K562 (cell line): ENCODE data around the gene LY6G5B. TPM values are rescaled to one million over a fixed set of nuclear protein-coding genes. Genes with fewer than 3 reads are reported as not detected.

ENCODE experiments used
- ETS2 ChIP-seq: IDR thresholded peaks from 2 replicates; pipeline ENCODE4 v1.6.1; 2016; ENCODE audit warnings: borderline replicate concordance, missing genetic modification characterization, mild to moderate bottlenecking, moderate library complexity, missing compliant biosample characterization; ENCODE audit not compliant: poor library complexity, severe bottlenecking
- GTF2A2 ChIP-seq: IDR thresholded peaks from 2 replicates; pipeline ENCODE4 v1.6.1; 2016; ENCODE audit warnings: mild to moderate bottlenecking, missing genetic modification characterization, missing compliant biosample characterization
- KLF10 ChIP-seq: fragments of 250-450 bp; sonication (Bioruptor Pico); IDR thresholded peaks from 2 replicates; pipeline ENCODE4 v1.6.1; 2021; ENCODE audit warnings: matching md5 sums
- MAFF ChIP-seq: IDR thresholded peaks from 2 replicates; pipeline ENCODE4 v1.6.1; 2012; ENCODE audit warnings: low read length, improper control_type of control experiment
- SOX6 ChIP-seq: fragments of 450-650 bp; IDR thresholded peaks from 2 replicates; pipeline ENCODE4 v1.6.1; 2014; ENCODE audit warnings: mild to moderate bottlenecking
- ZBTB8A ChIP-seq: fragments of 450-650 bp; IDR thresholded peaks from 2 replicates; pipeline ENCODE4 v1.6.1; 2018; ENCODE audit warnings: mild to moderate bottlenecking, moderate library complexity; ENCODE audit not compliant: partially characterized antibody
- ZFP1 ChIP-seq: fragments of 450-650 bp; formaldehyde crosslinking; IDR thresholded peaks from 2 replicates; pipeline ENCODE4 v1.4.0; 2020; ENCODE audit warnings: mild to moderate bottlenecking, mixed read lengths
- ZNF282 ChIP-seq: sonication (generic); formaldehyde crosslinking; IDR thresholded peaks from 2 replicates; pipeline ENCODE4 v1.8.1; 2023; ENCODE audit warnings: missing genetic modification reagents
- ZNF589 ChIP-seq: fragments of 200-800 bp; sonication (Bioruptor generic); IDR thresholded peaks from 2 replicates; pipeline ENCODE4 v1.6.1; 2016; ENCODE audit warnings: low read depth, missing genetic modification characterization, missing compliant biosample characterization
- ZNF644 ChIP-seq: fragments of 200-800 bp; sonication (Bioruptor generic); IDR thresholded peaks from 2 replicates; pipeline ENCODE4 v1.6.1; 2016; ENCODE audit warnings: low read depth, missing genetic modification characterization, missing compliant biosample characterization
- polyA plus RNA-seq, 8 experiments: library from polyadenylated mRNA; depleted of rRNA in 4 of 8; stranded (reverse) in 5 of 8; unstranded in 3 of 8; fragments of >200 nt; fragmentation: Nextera tagmentation in 2 of 8; fragmentation: Illumina TruSeq in 1 of 8; extraction: Ambion mirVana in 2 of 8; extraction: Trizol in 1 of 8; gene quantifications; 2 replicates each; pipeline versions ENCODE4 v1.2.1 to v1.2.3, GENCODE V29; 2011 to 2014; ENCODE audit warnings: inconsistent platforms in 1 of 8, missing spikeins in 1 of 8
- total RNA-seq, 7 experiments: library from RNA; depleted of rRNA in 6 of 7; stranded (reverse); fragments of >200 nt in 6 of 7; fragmentation: Illumina TruSeq in 2 of 7; extraction: Trizol in 2 of 7; gene quantifications; 2 replicates each; pipeline versions ENCODE4 v1.2.1 to v1.2.3, GENCODE V29; 2011 to 2021; ENCODE audit warnings: low replicate concordance in 1 of 7
- TF ChIP-seq, protein P1 (sequence below), 2 experiments: fragments of 450-650 bp in 1 of 2; sonication (generic) in 1 of 2; formaldehyde crosslinking; conservative IDR thresholded peaks; 2 replicates each; pipeline versions ENCODE4 v1.4.0 to v1.8.1; 2020 to 2022; ENCODE audit warnings: mild to moderate bottlenecking in 1 of 2, missing genetic modification reagents in 1 of 2
- TF ChIP-seq, protein P2 (sequence below): fragments of 200-600 bp; sonication (generic); IDR thresholded peaks from one replicate; pipeline ENCODE4 v1.6.1; 2012; ENCODE audit warnings: mild to moderate bottlenecking, low read depth, low read length, inconsistent platforms
- TF ChIP-seq, protein P3 (sequence below), 2 experiments: fragments of 450-650 bp; IDR thresholded peaks; 2 replicates each; pipeline ENCODE4 v1.6.1; 2016

The LY6G5B gene
- total and polyA plus RNA-seq, 9 of the 15 experiments (the other 6 are each of a cell fraction or from before 2014, with no cell fraction given), result 6.0 to 27.0 (median 7.5) TPM

DNA sequence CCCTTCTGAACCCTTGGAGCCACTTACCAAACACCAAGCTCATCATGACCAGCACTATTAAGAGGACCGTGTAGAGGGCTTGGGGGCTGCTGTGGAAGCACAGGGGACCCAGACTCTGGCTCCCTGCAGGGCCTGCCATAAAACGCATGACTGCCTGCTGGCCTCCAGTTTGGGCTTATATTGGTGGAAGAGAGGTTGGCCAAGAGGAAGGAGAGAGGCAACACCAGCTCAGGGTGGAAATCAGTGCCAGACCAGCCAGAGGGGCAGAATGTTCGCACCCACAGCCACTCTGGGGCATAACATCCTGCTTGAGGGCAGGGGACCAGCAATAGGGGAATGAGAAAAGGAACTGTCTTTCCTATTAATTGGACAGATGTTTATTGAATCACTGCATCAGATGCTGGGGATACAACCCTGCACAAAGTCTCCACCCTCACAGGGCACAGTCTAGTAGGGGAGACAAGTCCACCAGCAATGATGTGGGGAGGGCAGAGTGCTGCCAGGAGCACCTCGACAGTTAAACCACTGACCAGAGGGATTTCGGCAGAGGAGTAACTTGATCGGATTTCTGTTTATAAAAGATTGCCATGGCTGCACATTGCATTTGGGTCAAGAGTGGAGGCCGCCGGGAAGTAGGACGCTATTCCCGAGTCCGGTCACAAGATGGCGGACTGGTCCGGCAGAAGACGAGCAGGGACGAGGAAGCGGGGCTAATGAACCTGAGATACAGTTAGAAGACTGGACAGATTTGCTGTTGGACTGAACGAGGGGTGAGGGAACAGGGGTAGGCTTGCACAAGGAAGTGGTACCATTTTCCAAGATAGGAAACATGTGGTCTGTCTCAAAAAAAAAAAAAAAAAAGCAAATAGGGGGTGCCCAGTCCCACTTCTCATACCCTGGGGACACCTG lies 10.7 kb downstream of the LY6G5B start, which contains the start of gene LY6G5C (continued):
- TF ChIP-seq ZFP1 (CRISPR knock-in tag), result no peak
- no peak for TF ChIP-seq GTF2A2 (tag)
- TF ChIP-seq MAFF, result no peak
- no peak for TF ChIP-seq ZNF644 (tag)
- TF ChIP-seq, protein P1, sequence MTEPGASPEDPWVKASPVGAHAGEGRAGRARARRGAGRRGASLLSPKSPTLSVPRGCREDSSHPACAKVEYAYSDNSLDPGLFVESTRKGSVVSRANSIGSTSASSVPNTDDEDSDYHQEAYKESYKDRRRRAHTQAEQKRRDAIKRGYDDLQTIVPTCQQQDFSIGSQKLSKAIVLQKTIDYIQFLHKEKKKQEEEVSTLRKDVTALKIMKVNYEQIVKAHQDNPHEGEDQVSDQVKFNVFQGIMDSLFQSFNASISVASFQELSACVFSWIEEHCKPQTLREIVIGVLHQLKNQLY (CRISPR knock-in tag; conservative IDR thresholded peaks at IDR 0.05), result 0 out of 4 replicates have a peak, but pooled peaks of 1 of the 2 experiments have one; percentile 50
- TF ChIP-seq ZNF282 (CRISPR knock-in tag), result no peak; the same call in 1 of the 2 replicates
- 0 out of 2 replicates have a peak, but pooled peaks have one; percentile 8 for TF ChIP-seq SOX6
- TF ChIP-seq ETS2 (tag), result no peak
- TF ChIP-seq, protein P2, sequence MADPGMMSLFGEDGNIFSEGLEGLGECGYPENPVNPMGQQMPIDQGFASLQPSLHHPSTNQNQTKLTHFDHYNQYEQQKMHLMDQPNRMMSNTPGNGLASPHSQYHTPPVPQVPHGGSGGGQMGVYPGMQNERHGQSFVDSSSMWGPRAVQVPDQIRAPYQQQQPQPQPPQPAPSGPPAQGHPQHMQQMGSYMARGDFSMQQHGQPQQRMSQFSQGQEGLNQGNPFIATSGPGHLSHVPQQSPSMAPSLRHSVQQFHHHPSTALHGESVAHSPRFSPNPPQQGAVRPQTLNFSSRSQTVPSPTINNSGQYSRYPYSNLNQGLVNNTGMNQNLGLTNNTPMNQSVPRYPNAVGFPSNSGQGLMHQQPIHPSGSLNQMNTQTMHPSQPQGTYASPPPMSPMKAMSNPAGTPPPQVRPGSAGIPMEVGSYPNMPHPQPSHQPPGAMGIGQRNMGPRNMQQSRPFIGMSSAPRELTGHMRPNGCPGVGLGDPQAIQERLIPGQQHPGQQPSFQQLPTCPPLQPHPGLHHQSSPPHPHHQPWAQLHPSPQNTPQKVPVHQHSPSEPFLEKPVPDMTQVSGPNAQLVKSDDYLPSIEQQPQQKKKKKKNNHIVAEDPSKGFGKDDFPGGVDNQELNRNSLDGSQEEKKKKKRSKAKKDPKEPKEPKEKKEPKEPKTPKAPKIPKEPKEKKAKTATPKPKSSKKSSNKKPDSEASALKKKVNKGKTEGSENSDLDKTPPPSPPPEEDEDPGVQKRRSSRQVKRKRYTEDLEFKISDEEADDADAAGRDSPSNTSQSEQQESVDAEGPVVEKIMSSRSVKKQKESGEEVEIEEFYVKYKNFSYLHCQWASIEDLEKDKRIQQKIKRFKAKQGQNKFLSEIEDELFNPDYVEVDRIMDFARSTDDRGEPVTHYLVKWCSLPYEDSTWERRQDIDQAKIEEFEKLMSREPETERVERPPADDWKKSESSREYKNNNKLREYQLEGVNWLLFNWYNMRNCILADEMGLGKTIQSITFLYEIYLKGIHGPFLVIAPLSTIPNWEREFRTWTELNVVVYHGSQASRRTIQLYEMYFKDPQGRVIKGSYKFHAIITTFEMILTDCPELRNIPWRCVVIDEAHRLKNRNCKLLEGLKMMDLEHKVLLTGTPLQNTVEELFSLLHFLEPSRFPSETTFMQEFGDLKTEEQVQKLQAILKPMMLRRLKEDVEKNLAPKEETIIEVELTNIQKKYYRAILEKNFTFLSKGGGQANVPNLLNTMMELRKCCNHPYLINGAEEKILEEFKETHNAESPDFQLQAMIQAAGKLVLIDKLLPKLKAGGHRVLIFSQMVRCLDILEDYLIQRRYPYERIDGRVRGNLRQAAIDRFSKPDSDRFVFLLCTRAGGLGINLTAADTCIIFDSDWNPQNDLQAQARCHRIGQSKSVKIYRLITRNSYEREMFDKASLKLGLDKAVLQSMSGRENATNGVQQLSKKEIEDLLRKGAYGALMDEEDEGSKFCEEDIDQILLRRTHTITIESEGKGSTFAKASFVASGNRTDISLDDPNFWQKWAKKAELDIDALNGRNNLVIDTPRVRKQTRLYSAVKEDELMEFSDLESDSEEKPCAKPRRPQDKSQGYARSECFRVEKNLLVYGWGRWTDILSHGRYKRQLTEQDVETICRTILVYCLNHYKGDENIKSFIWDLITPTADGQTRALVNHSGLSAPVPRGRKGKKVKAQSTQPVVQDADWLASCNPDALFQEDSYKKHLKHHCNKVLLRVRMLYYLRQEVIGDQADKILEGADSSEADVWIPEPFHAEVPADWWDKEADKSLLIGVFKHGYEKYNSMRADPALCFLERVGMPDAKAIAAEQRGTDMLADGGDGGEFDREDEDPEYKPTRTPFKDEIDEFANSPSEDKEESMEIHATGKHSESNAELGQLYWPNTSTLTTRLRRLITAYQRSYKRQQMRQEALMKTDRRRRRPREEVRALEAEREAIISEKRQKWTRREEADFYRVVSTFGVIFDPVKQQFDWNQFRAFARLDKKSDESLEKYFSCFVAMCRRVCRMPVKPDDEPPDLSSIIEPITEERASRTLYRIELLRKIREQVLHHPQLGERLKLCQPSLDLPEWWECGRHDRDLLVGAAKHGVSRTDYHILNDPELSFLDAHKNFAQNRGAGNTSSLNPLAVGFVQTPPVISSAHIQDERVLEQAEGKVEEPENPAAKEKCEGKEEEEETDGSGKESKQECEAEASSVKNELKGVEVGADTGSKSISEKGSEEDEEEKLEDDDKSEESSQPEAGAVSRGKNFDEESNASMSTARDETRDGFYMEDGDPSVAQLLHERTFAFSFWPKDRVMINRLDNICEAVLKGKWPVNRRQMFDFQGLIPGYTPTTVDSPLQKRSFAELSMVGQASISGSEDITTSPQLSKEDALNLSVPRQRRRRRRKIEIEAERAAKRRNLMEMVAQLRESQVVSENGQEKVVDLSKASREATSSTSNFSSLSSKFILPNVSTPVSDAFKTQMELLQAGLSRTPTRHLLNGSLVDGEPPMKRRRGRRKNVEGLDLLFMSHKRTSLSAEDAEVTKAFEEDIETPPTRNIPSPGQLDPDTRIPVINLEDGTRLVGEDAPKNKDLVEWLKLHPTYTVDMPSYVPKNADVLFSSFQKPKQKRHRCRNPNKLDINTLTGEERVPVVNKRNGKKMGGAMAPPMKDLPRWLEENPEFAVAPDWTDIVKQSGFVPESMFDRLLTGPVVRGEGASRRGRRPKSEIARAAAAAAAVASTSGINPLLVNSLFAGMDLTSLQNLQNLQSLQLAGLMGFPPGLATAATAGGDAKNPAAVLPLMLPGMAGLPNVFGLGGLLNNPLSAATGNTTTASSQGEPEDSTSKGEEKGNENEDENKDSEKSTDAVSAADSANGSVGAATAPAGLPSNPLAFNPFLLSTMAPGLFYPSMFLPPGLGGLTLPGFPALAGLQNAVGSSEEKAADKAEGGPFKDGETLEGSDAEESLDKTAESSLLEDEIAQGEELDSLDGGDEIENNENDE, result no peak
- TF ChIP-seq, protein P3, sequence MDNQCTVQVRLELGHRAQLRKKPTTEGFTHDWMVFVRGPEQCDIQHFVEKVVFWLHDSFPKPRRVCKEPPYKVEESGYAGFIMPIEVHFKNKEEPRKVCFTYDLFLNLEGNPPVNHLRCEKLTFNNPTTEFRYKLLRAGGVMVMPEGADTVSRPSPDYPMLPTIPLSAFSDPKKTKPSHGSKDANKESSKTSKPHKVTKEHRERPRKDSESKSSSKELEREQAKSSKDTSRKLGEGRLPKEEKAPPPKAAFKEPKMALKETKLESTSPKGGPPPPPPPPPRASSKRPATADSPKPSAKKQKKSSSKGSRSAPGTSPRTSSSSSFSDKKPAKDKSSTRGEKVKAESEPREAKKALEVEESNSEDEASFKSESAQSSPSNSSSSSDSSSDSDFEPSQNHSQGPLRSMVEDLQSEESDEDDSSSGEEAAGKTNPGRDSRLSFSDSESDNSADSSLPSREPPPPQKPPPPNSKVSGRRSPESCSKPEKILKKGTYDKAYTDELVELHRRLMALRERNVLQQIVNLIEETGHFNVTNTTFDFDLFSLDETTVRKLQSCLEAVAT (IDR thresholded peaks at IDR 0.05), result no peak
- no peak for TF ChIP-seq ZBTB8A
- no peak for TF ChIP-seq ZNF589 (CRISPR knock-in tag)
- TF ChIP-seq KLF10 (CRISPR knock-in tag), result no peak
